CD4-positive, alpha-beta T cell treated with Interleukin-6 at 100 ng/mL for 8 hours (primary cell): Measurements from ENCODE around the gene SHOX.
"Not testable (repeated sequence)": the region's sequence is repeated elsewhere in the genome, so short reads cannot be mapped to it uniquely, and the experiment has no call there.

Source experiments
- DNase-seq: peaks from one replicate; pipeline ENCODE4 v3.0.0-alpha.2; 2020; ENCODE audit warnings: mixed read lengths, low spot score

SHOX gene

GRCh38 chrX:637660-638481, 7.3 kb downstream of the SHOX start:
- DNase-seq: no peak

- no peak for DNase-seq
These were observed 8.0 kb downstream of the SHOX start for GRCh38 chrX:638482-639131.

- DNase-seq: no peak
These were observed 8.6 kb downstream of the SHOX start for GRCh38 chrX:639151-639550.

- DNase-seq: no peak
These were observed 10.1 kb downstream of the SHOX start for GRCh38 chrX:640641-641040.

- DNase-seq: no peak
These were observed 11.3 kb downstream of the SHOX start for GRCh38 chrX:641671-642435.

GRCh38 chrX:642436-643240, 12.0 kb downstream of the SHOX start:
- DNase-seq: no peak

GRCh38 chrX:643241-643595, 12.6 kb downstream of the SHOX start:
- no peak for DNase-seq

GRCh38 chrX:643911-644303, 13.3 kb downstream of the SHOX start:
- DNase-seq: no peak

GRCh38 chrX:644304-645281, 14.0 kb downstream of the SHOX start:
- DNase-seq: no peak

- DNase-seq: no peak
These were observed 15.6 kb downstream of the SHOX start for GRCh38 chrX:646228-646495.

- DNase-seq: no peak
These were observed 16.2 kb downstream of the SHOX start for GRCh38 chrX:646796-647195.

GRCh38 chrX:649166-649565, 18.6 kb downstream of the SHOX start:
- DNase-seq: no peak

- no peak for DNase-seq
These were observed 19.7 kb downstream of the SHOX start for GRCh38 chrX:650324-650723.

- DNase-seq: no peak
These were observed 20.2 kb downstream of the SHOX start for GRCh38 chrX:650811-651210.

- DNase-seq: not testable (repeated sequence)
These were observed 21.3 kb downstream of the SHOX start for GRCh38 chrX:651922-652321.

GRCh38 chrX:652341-652741, 21.8 kb downstream of the SHOX start:
- DNase-seq: no peak

- DNase-seq: no peak
These were observed 22.7 kb downstream of the SHOX start for GRCh38 chrX:653306-653705.

- no peak for DNase-seq
These were observed 30.6 kb downstream of the SHOX start for GRCh38 chrX:661154-661553.

- DNase-seq: no peak
These were observed 31.5 kb downstream of the SHOX start for GRCh38 chrX:662126-662525.

- no peak for DNase-seq
These were observed 33.2 kb downstream of the SHOX start for GRCh38 chrX:663841-664240.
